Keratinocyte (primary cell): ENCODE results near the gene MRPL32. TPM values are rescaled to one million over a fixed set of nuclear protein-coding genes. Genes with fewer than 3 reads are reported as not detected.

Source experiments
- DNase-seq: peaks from one replicate; pipeline ENCODE4 v3.0.0-alpha.2; 2011; ENCODE audit warnings: low read depth, missing footprints, low spot score
- FAIRE-seq: peaks from 2 replicates; lab custom pipeline; 2011; peaks lifted over from hg19 to GRCh38; lab: Jason Lieb, UNC
- H2AFZ ChIP-seq: 2 replicates; pipeline ENCODE4 v1.6.0; 2012; ENCODE audit warnings: low read length, control low read depth, inconsistent platforms; ENCODE audit not compliant: control insufficient read depth
- H3K27ac ChIP-seq: 2 replicates; pipeline ENCODE4 v1.5.1; 2011; ENCODE audit warnings: low read length; ENCODE audit not compliant: control insufficient read depth, insufficient read depth
- H3K27me3 ChIP-seq: 3 replicates; pipeline ENCODE4 v1.6.0; 2011; ENCODE audit warnings: low read length; ENCODE audit not compliant: control insufficient read depth, insufficient read depth; ENCODE audit errors: extremely low read depth
- H3K36me3 ChIP-seq, 2 experiments: 2 replicates in 1 of 2; 3 replicates in 1 of 2; pipeline ENCODE4 v1.5.1; 2011; ENCODE audit warnings: low read length in 2 of 2, mild to moderate bottlenecking in 1 of 2; ENCODE audit not compliant: control insufficient read depth in 2 of 2, insufficient read depth in 2 of 2; ENCODE audit errors: extremely low read depth in 1 of 2
- H3K4me1 ChIP-seq: 3 replicates; pipeline ENCODE4 v1.5.1; 2011; ENCODE audit warnings: low read length; ENCODE audit not compliant: control insufficient read depth, insufficient read depth; ENCODE audit errors: extremely low read depth
- H3K4me2 ChIP-seq: 3 replicates; pipeline ENCODE4 v1.6.0; 2011; ENCODE audit warnings: low read depth, low read length; ENCODE audit not compliant: control insufficient read depth, insufficient read depth; ENCODE audit errors: extremely low read depth
- H3K4me3 ChIP-seq, 3 experiments: fragments of 200-600 bp in 1 of 3; sonication (generic) in 1 of 3; 2 replicates in 2 of 3; 3 replicates in 1 of 3; pipeline ENCODE4 v1.5.1; 2011 to 2016; ENCODE audit warnings: low read length in 3 of 3, mild to moderate bottlenecking in 3 of 3, control low read depth in 2 of 3, inconsistent platforms in 1 of 3, low read depth in 1 of 3, mixed read lengths in 1 of 3, mixed run types in 1 of 3, moderate library complexity in 1 of 3; ENCODE audit not compliant: control insufficient read depth in 2 of 3, insufficient read depth in 2 of 3; ENCODE audit errors: extremely low read depth in 1 of 3
- H3K79me2 ChIP-seq: 2 replicates; pipeline ENCODE4 v1.6.0; 2012; ENCODE audit warnings: low read length; ENCODE audit not compliant: control insufficient read depth, insufficient read depth
- H3K9ac ChIP-seq: 3 replicates; pipeline ENCODE4 v1.6.0; 2011; ENCODE audit warnings: low read length; ENCODE audit not compliant: control insufficient read depth, insufficient read depth; ENCODE audit errors: extremely low read depth
- H3K9me1 ChIP-seq: 3 replicates; pipeline ENCODE4 v1.6.0; 2011; ENCODE audit warnings: low read length; ENCODE audit not compliant: control insufficient read depth, insufficient read depth; ENCODE audit errors: extremely low read depth
- H3K9me3 ChIP-seq: 2 replicates; pipeline ENCODE4 v1.5.1; 2012; ENCODE audit warnings: low read depth, low read length; ENCODE audit not compliant: control insufficient read depth
- H4K20me1 ChIP-seq: 3 replicates; pipeline ENCODE4 v1.6.0; 2011; ENCODE audit warnings: low read length; ENCODE audit not compliant: control insufficient read depth, insufficient read depth; ENCODE audit errors: extremely low read depth
- EZH2 ChIP-seq: IDR thresholded peaks from one replicate; pipeline ENCODE4 v1.6.1; 2012; ENCODE audit warnings: inconsistent platforms, mild to moderate bottlenecking, low read length, moderate library complexity
- dilution Hi-C: fragments of 300-500 bp; cut with MboI; formaldehyde crosslinking; loops from one replicate; pipeline ENCODE4 v1.7.0; 2020; ENCODE audit warnings: low sequenced_read_pairs; ENCODE audit not compliant: extremely low pct_ligation_motif_present
- polyA plus RNA-seq, 5 experiments: library from polyadenylated mRNA; depleted of rRNA in 3 of 5; stranded (reverse) in 3 of 5; stranded (forward) in 1 of 5; unstranded in 1 of 5; fragments of >200 nt; gene quantifications; 1 replicate in 1 of 5; 2 replicates in 3 of 5; 3 replicates in 1 of 5; pipeline versions ENCODE4 v1.2.1 to v1.2.3, GENCODE V29; 2011 to 2012; ENCODE audit warnings: missing spikeins in 2 of 5, low read depth in 1 of 5, low replicate concordance in 1 of 5
- TF ChIP-seq, protein P1 (sequence below), 3 experiments: IDR thresholded peaks in 1 of 3; conservative IDR thresholded peaks in 1 of 3; optimal IDR thresholded peaks in 1 of 3; 2 replicates in 2 of 3; 3 replicates in 1 of 3; pipeline versions ENCODE3 to v1.5.1; 2011; ENCODE audit warnings: low read length in 3 of 3, mild to moderate bottlenecking in 3 of 3, moderate library complexity in 2 of 3, control low read depth in 1 of 3, inconsistent platforms in 1 of 3; ENCODE audit not compliant: insufficient read depth in 2 of 3; ENCODE audit errors: extremely low read depth in 1 of 3

The MRPL32 gene
- polyA plus RNA-seq, 1 donor (not counting 4 experiments of a cell fraction or from before 2014, with no cell fraction given): 86.1 TPM

DNA sequence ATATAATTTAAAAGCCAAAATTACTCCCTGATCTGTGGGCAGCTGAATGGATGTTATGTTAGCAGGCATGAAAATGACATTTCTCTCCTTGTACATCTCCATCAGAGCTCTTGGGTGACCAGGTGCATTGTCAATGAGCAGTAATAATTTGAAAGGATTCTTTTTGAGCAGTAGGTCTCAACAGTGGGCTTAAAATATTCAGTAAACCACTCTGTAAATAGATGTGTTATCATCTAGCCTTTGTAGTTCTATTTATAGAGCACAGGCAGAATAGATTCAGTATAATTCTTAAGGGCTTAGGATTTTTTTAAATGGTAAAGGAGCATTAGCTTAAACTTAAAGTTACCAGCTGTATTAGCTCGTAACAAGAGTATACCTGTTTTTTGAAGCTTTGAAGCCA lies 52.0 kb downstream of the MRPL32 start:
- no peak for FAIRE-seq
- H3K36me3 ChIP-seq: no peaks in the 10 kb centered on the region
- no peak overlapping the region for H3K9ac ChIP-seq
- H3K4me3 ChIP-seq: no peak overlapping the region
- H3K27me3 ChIP-seq: peaks cover 14% of the 10 kb centered on the region
- H3K27ac ChIP-seq: no peak overlapping the region
- H2AFZ ChIP-seq: no peak overlapping the region
- no peaks in the 10 kb centered on the region for H3K9me1 ChIP-seq
- dilution Hi-C loops: no loop called here
- TF ChIP-seq EZH2: no peak
- TF ChIP-seq, protein P1, sequence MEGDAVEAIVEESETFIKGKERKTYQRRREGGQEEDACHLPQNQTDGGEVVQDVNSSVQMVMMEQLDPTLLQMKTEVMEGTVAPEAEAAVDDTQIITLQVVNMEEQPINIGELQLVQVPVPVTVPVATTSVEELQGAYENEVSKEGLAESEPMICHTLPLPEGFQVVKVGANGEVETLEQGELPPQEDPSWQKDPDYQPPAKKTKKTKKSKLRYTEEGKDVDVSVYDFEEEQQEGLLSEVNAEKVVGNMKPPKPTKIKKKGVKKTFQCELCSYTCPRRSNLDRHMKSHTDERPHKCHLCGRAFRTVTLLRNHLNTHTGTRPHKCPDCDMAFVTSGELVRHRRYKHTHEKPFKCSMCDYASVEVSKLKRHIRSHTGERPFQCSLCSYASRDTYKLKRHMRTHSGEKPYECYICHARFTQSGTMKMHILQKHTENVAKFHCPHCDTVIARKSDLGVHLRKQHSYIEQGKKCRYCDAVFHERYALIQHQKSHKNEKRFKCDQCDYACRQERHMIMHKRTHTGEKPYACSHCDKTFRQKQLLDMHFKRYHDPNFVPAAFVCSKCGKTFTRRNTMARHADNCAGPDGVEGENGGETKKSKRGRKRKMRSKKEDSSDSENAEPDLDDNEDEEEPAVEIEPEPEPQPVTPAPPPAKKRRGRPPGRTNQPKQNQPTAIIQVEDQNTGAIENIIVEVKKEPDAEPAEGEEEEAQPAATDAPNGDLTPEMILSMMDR (optimal IDR thresholded peaks at IDR 0.05 in 1 of 3, IDR thresholded peaks at IDR 0.05 in 1 of 3, conservative IDR thresholded peaks at IDR 0.05 in 1 of 3; ENCODE audit: extremely low read depth in 1 of 3, insufficient read depth in 2 of 3, low read length in 3 of 3): no peak
- DNase-seq: no peak
- no peaks in the 10 kb centered on the region for H3K79me2 ChIP-seq
- H3K9me3 ChIP-seq: no peaks in the 10 kb centered on the region
- no peaks in the 10 kb centered on the region for H3K4me1 ChIP-seq
- H3K4me2 ChIP-seq: no peak overlapping the region
- H4K20me1 ChIP-seq: no peaks in the 10 kb centered on the region

DNA sequence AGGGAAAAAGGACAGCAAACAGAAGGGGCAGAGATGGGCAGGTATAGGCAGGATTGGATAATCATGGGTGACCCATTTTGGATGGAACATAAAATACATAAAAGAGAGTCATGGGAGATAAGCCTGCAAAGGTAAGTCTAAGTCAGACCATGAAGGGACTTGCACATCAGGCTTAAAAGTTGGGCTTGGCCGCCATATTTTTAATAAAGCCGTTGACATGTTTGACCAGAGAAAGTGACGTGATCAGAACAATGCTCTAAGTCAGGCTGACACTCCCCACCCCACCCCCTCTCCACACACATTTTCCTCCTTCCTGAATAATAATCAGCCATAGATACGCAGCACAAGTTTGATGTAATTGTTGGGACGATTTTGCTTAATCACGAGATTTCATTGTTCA lies 54.0 kb downstream of the MRPL32 start:
- Histone ChIP-seq H3K4me2 (no peak overlapping the region), H3K79me2 (no peaks in the 10 kb centered on the region), H3K9me3 (no peaks in the 10 kb centered on the region), H3K36me3 (no peaks in the 10 kb centered on the region), H2AFZ (no peak overlapping the region), H3K9me1 (no peaks in the 10 kb centered on the region), H3K27ac (no peak overlapping the region), H3K4me3 (no peak overlapping the region), H4K20me1 (no peaks in the 10 kb centered on the region), H3K4me1 (no peaks in the 10 kb centered on the region), H3K27me3 (peaks cover 9% of the 10 kb centered on the region), H3K9ac (no peak overlapping the region)
- no peak for FAIRE-seq
- no peak for TF ChIP-seq EZH2
- TF ChIP-seq, protein P1 (optimal IDR thresholded peaks at IDR 0.05 in 1 of 3, IDR thresholded peaks at IDR 0.05 in 1 of 3, conservative IDR thresholded peaks at IDR 0.05 in 1 of 3; ENCODE audit: extremely low read depth in 1 of 3, insufficient read depth in 2 of 3, low read length in 3 of 3): no peak
- no peak for DNase-seq
- dilution Hi-C loops: no loop called here
